Type B pancreatic cell (in vitro differentiated cells): ENCODE data around the gene UBE2G2. TPM values are rescaled to one million over a fixed set of nuclear protein-coding genes. Genes with fewer than 3 reads are reported as not detected.

Experiments
- DNase-seq: peaks from one replicate; pipeline ENCODE4 v3.0.0; 2021; ENCODE audit warnings: mixed read lengths; ENCODE audit not compliant: unreplicated experiment; ENCODE audit errors: extremely low spot score
- H3K27ac Mint-ChIP-seq: 2 replicates; pipeline ENCODE4 v1.8.0; 2021; ENCODE audit warnings: mild to moderate bottlenecking, mixed read lengths
- H3K27me3 Mint-ChIP-seq: 2 replicates; pipeline ENCODE4 v1.8.0; 2021; ENCODE audit warnings: mixed read lengths
- H3K36me3 Mint-ChIP-seq: 2 replicates; pipeline ENCODE4 v1.8.0; 2021; ENCODE audit warnings: mixed read lengths
- H3K4me1 Mint-ChIP-seq: one replicate; pipeline ENCODE4 v1.8.0; 2021; ENCODE audit warnings: mixed read lengths; ENCODE audit not compliant: unreplicated experiment
- H3K4me3 Mint-ChIP-seq: 2 replicates; pipeline ENCODE4 v1.8.0; 2021; ENCODE audit warnings: mild to moderate bottlenecking, mixed read lengths
- H3K9me3 Mint-ChIP-seq: 2 replicates; pipeline ENCODE4 v1.8.0; 2021; ENCODE audit warnings: mixed read lengths
- CTCF ChIP-seq: fragments of 200-600 bp; sonication (generic); conservative IDR thresholded peaks from 2 replicates; pipeline ENCODE4 v1.5.0; 2021; ENCODE audit warnings: antibody characterized with exemption, mild to moderate bottlenecking
- total RNA-seq: library from RNA; stranded (reverse); gene quantifications from 2 replicates; pipeline ENCODE4 v1.2.1, GENCODE V29; 2021; ENCODE audit warnings: low replicate concordance

UBE2G2 gene
- total RNA-seq, 1 donor from 2014 or later = 92.4 TPM

- no peak overlapping the region for H3K27ac Mint-ChIP-seq
- H3K9me3 Mint-ChIP-seq = no peaks in the 10 kb centered on the region
- H3K36me3 Mint-ChIP-seq = peaks cover 10% of the 10 kb centered on the region
- no peak for DNase-seq
- peaks cover 3% of the 10 kb centered on the region for H3K27me3 Mint-ChIP-seq
- no peak for TF ChIP-seq CTCF
- peaks cover 13% of the 10 kb centered on the region for H3K4me1 Mint-ChIP-seq
- no peak overlapping the region for H3K4me3 Mint-ChIP-seq
Observed at GRCh38 chr21:44766818-44767354, 34.7 kb downstream of the UBE2G2 start.

DNA sequence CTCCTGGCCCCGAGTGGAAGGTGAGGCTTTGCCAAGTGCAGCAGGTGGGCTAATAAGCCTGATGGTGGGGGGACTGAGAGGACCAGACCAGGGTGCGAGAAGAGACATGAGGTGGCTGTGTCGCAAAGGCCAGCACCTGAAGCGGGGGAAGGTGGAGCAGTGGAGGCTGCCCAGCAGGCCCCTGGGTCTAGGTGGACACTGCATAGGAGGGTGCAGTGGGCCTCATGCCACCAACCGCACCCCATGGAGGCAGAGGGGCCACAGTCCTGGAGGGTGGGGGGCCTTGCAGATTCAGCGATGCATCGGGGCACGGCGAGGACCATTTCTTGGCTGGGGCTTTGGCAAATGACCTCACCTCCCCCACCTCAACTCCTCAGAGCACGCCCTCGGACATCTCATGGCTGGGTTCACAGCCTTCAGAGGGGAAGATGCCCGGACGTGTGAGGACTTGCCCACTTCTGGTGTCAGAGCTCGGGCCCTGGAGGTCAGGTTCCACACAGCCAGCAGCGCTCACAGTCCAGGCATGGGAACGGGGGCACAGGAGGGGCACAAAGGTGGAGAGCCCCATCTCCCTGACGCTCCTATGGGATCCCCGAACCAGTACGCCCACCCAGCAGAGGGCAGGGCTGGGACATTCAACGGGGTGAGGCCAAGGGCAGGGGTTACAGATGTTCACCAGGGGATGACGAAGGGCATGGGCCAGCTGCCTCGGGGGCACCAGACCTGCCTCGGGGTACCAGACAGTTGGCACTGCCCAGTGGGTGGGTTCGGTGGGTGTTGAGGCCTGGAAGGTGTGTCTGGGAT is 35.4 kb downstream of the UBE2G2 start:
- peaks cover 3% of the 10 kb centered on the region for H3K27me3 Mint-ChIP-seq
- TF ChIP-seq CTCF = no peak
- peaks cover 9% of the 10 kb centered on the region for H3K36me3 Mint-ChIP-seq
- no peak for DNase-seq
- H3K27ac Mint-ChIP-seq = no peak overlapping the region
- peaks cover 16% of the 10 kb centered on the region for H3K4me1 Mint-ChIP-seq
- no peaks in the 10 kb centered on the region for H3K9me3 Mint-ChIP-seq
- no peak overlapping the region for H3K4me3 Mint-ChIP-seq

GRCh38 chr21:44765231-44766013 is 36.2 kb downstream of the UBE2G2 start:
- Mint-ChIP-seq H3K9me3 (no peaks in the 10 kb centered on the region), H3K4me1 (peaks cover 17% of the 10 kb centered on the region), H3K36me3 (peaks cover 3% of the 10 kb centered on the region), H3K27me3 (peaks cover 3% of the 10 kb centered on the region), H3K4me3 (peak overlapping the region; percentile 34), H3K27ac (peak overlapping the region; percentile 86)
- DNase-seq = no peak
- no peak for TF ChIP-seq CTCF

- Mint-ChIP-seq H3K36me3 (peaks cover 3% of the 10 kb centered on the region), H3K9me3 (no peaks in the 10 kb centered on the region), H3K27ac (no peak overlapping the region), H3K27me3 (peaks cover 3% of the 10 kb centered on the region), H3K4me1 (peaks cover 17% of the 10 kb centered on the region), H3K4me3 (no peak overlapping the region)
- no peak for DNase-seq
- no peak for TF ChIP-seq CTCF
Observed at GRCh38 chr21:44764319-44765230, 37.0 kb downstream of the UBE2G2 start.
